ENCODE data around the gene KAZALD1.
A peak's percentile ranks its signal among the peaks of the same experiment; 100 is the strongest.

KAZALD1 gene

GRCh38 chr10:101095550-101096213 is 33.9 kb downstream of the KAZALD1 start:
- peak; percentile 44 for DNase-seq (ENCODE audit: low read depth)

GRCh38 chr10:101096378-101096777 is 34.6 kb downstream of the KAZALD1 start:
- DNase-seq (ENCODE audit: low read depth), result no peak

- no peak for DNase-seq (ENCODE audit: low read depth)
These were observed 36.1 kb downstream of the KAZALD1 start for GRCh38 chr10:101097881-101098280.

GRCh38 chr10:101099901-101100300 is 38.1 kb downstream of the KAZALD1 start:
- DNase-seq (ENCODE audit: low read depth), result no peak

GRCh38 chr10:101101372-101101881 is 39.6 kb downstream of the KAZALD1 start:
- DNase-seq (ENCODE audit: low read depth), result no peak

- DNase-seq (ENCODE audit: low read depth), result no peak
These were observed 41.6 kb downstream of the KAZALD1 start for GRCh38 chr10:101103430-101103829.

- DNase-seq (ENCODE audit: low read depth), result no peak
These were observed 44.6 kb downstream of the KAZALD1 start for GRCh38 chr10:101106351-101106750.

- DNase-seq (ENCODE audit: low read depth), result no peak
These were observed 46.0 kb downstream of the KAZALD1 start for GRCh38 chr10:101107771-101108170.

- no peak for DNase-seq (ENCODE audit: low read depth)
These were observed 49.2 kb downstream of the KAZALD1 start for GRCh38 chr10:101110856-101111523.

- no peak for DNase-seq (ENCODE audit: low read depth)
These were observed 49.8 kb downstream of the KAZALD1 start for GRCh38 chr10:101111547-101111946.

- no peak for DNase-seq (ENCODE audit: low read depth)
These were observed 51.2 kb downstream of the KAZALD1 start for GRCh38 chr10:101112799-101113594.

GRCh38 chr10:101113890-101114403 is 52.2 kb downstream of the KAZALD1 start:
- no peak for DNase-seq (ENCODE audit: low read depth)

GRCh38 chr10:101114646-101115045 is 52.9 kb downstream of the KAZALD1 start:
- no peak for DNase-seq (ENCODE audit: low read depth)

Data from stimulated activated CD8-positive, alpha-beta memory T cell treated with anti-CD3 and anti-CD28 coated beads, Interleukin-15, amount 100 ng/mL, for 1 hour (primary cell).